IMR-90 (cell line): ENCODE measurements around the gene PLCB4. TPM values are rescaled to one million over a fixed set of nuclear protein-coding genes. Genes with fewer than 3 reads are reported as not detected.

Experiments
- ATAC-seq: fragments of 200-7000 bp; cut with Tn5 transposase; 2 replicates; pipeline ENCODE4 v1.9.1; 2020; ENCODE audit warnings: low read depth, mild to moderate bottlenecking, moderate library complexity
- BruUV-seq: library from RNA; stranded (reverse); fragments of 400-500 nt; replicated peaks from 2 replicates; lab custom pipeline; 2021; lab: Mats Ljungman, UMichigan
- CTCF ChIA-PET: fragments of 300-600 bp; formaldehyde crosslinking; extraction: SDS; loops from one replicate; lab custom pipeline; 2021; ENCODE audit warnings: antibody characterized with exemption; lab: Yijun Ruan, JAX
- POLR2A ChIA-PET: fragments of 300-600 bp; sonication (Branson Sonifier 250); formaldehyde crosslinking; loops from one replicate; lab custom pipeline; 2022; ENCODE audit warnings: antibody characterized with exemption; ENCODE audit not compliant: unreplicated experiment; lab: Charles Lee
- DNase-seq: peaks from one replicate; pipeline ENCODE4 v3.0.0; 2013
- H2AFZ ChIP-seq: replicated peaks from 2 replicates; pipeline ENCODE3; 2013; ENCODE audit warnings: low read length, mild to moderate bottlenecking; ENCODE audit not compliant: poor library complexity
- H2AK5ac ChIP-seq: 2 replicates; pipeline ENCODE4 v1.6.1; 2013; ENCODE audit warnings: low read depth, low read length, inconsistent platforms
- H2AK9ac ChIP-seq: replicated peaks from 2 replicates; pipeline ENCODE3; 2013; ENCODE audit warnings: mild to moderate bottlenecking, low read depth, low read length, moderate library complexity; ENCODE audit not compliant: poor library complexity
- H2BK120ac ChIP-seq: 2 replicates; pipeline ENCODE4 v1.6.1; 2013; ENCODE audit warnings: low read depth, low read length, inconsistent platforms
- H2BK15ac ChIP-seq: 3 replicates; pipeline ENCODE4 v1.6.1; 2013; ENCODE audit warnings: low read depth, low read length, inconsistent platforms
- H2BK20ac ChIP-seq: 2 replicates; pipeline ENCODE4 v1.6.1; 2013; ENCODE audit warnings: low read depth, mild to moderate bottlenecking, inconsistent platforms, low read length, moderate library complexity
- H2BK5ac ChIP-seq: 2 replicates; pipeline ENCODE4 v1.6.1; 2013; ENCODE audit warnings: mild to moderate bottlenecking, low read depth, low read length, inconsistent platforms; ENCODE audit not compliant: poor library complexity, severe bottlenecking
- H3K14ac ChIP-seq: replicated peaks from 2 replicates; pipeline ENCODE4 v1.6.1; 2013; ENCODE audit warnings: low read depth, low read length, inconsistent platforms
- H3K18ac ChIP-seq: 2 replicates; pipeline ENCODE4 v1.6.1; 2013; ENCODE audit warnings: low read depth, low read length, control low read depth
- H3K23ac ChIP-seq: 2 replicates; pipeline ENCODE4 v1.6.1; 2013; ENCODE audit warnings: low read depth, low read length, inconsistent platforms
- H3K27ac ChIP-seq: 2 replicates; pipeline ENCODE4 v1.5.1; 2013; ENCODE audit warnings: mild to moderate bottlenecking, control low read depth, low read length; ENCODE audit not compliant: insufficient read depth
- H3K27me3 ChIP-seq: 2 replicates; pipeline ENCODE4 v1.6.1; 2013; ENCODE audit warnings: low read length; ENCODE audit not compliant: control insufficient read depth, insufficient read depth
- H3K36me3 ChIP-seq: 2 replicates; pipeline ENCODE4 v1.6.1; 2013; ENCODE audit warnings: low read length, mixed read lengths; ENCODE audit not compliant: control insufficient read depth, insufficient read depth
- H3K4ac ChIP-seq: 2 replicates; pipeline ENCODE4 v1.6.1; 2013; ENCODE audit warnings: low read depth, low read length, inconsistent platforms
- H3K4me1 ChIP-seq: 2 replicates; pipeline ENCODE4 v1.6.1; 2013; ENCODE audit warnings: low read length, mixed read lengths; ENCODE audit not compliant: control insufficient read depth, insufficient read depth
- H3K4me2 ChIP-seq: 2 replicates; pipeline ENCODE4 v1.6.1; 2013; ENCODE audit warnings: low read depth, mild to moderate bottlenecking, control low read depth, low read length, moderate library complexity
- H3K4me3 ChIP-seq: 2 replicates; pipeline ENCODE4 v1.5.1; 2013; ENCODE audit warnings: low read depth, mild to moderate bottlenecking, control low read depth, low read length, moderate library complexity; ENCODE audit not compliant: insufficient read depth
- H3K56ac ChIP-seq: 2 replicates; pipeline ENCODE4 v1.6.1; 2013; ENCODE audit warnings: low read length, inconsistent platforms; ENCODE audit not compliant: insufficient read depth; ENCODE audit errors: extremely low read depth
- H3K79me1 ChIP-seq, 2 experiments: 2 replicates each; pipeline ENCODE4 v1.6.1; 2013; ENCODE audit warnings: low read length in 2 of 2, inconsistent platforms in 1 of 2, low read depth in 1 of 2
- H3K9ac ChIP-seq: 2 replicates; pipeline ENCODE4 v1.6.1; 2013; ENCODE audit warnings: low read depth, low read length, control low read depth
- H3K9me1 ChIP-seq: 2 replicates; pipeline ENCODE4 v1.6.1; 2013; ENCODE audit warnings: low read length, inconsistent platforms; ENCODE audit not compliant: insufficient read depth
- H3K9me3 ChIP-seq: 2 replicates; pipeline ENCODE4 v1.6.1; 2013; ENCODE audit warnings: low read length; ENCODE audit not compliant: control insufficient read depth, insufficient read depth
- H4K20me1 ChIP-seq: 2 replicates; pipeline ENCODE4 v1.6.1; 2013; ENCODE audit warnings: low read length, inconsistent platforms; ENCODE audit not compliant: insufficient read depth
- H4K5ac ChIP-seq: 2 replicates; pipeline ENCODE4 v1.6.1; 2013; ENCODE audit warnings: mild to moderate bottlenecking, low read depth, low read length, control low read depth
- H4K8ac ChIP-seq, 2 experiments: 2 replicates each; pipeline ENCODE4 v1.6.1; 2013; ENCODE audit warnings: low read depth in 2 of 2, low read length in 2 of 2, control low read depth in 1 of 2, inconsistent platforms in 1 of 2
- H4K91ac ChIP-seq: 2 replicates; pipeline ENCODE4 v1.6.1; 2013; ENCODE audit warnings: low read depth, low read length, inconsistent platforms; ENCODE audit not compliant: insufficient read depth
- CEBPB ChIP-seq: IDR thresholded peaks from 2 replicates; pipeline ENCODE4 v1.6.1; 2012; ENCODE audit warnings: low read depth, low read length, improper control_type of control experiment
- CTCF ChIP-seq: conservative IDR thresholded peaks from 2 replicates; pipeline ENCODE4 v1.5.1; 2012; ENCODE audit warnings: mild to moderate bottlenecking, low read depth, low read length, improper control_type of control experiment
- MAFK ChIP-seq: IDR thresholded peaks from 2 replicates; pipeline ENCODE4 v1.6.1; 2012; ENCODE audit warnings: low read depth, low read length, improper control_type of control experiment
- MXI1 ChIP-seq: IDR thresholded peaks from 2 replicates; pipeline ENCODE4 v1.6.1; 2012; ENCODE audit warnings: low read depth, mild to moderate bottlenecking, low read length, moderate library complexity, borderline replicate concordance
- NFE2L2 ChIP-seq: fragments of 150-350 bp; IDR thresholded peaks from 2 replicates; pipeline ENCODE4 v1.6.1; 2016; ENCODE audit warnings: low read depth, mild to moderate bottlenecking, low read length
- POLR2A ChIP-seq: IDR thresholded peaks from 2 replicates; pipeline ENCODE4 v1.6.1; 2012; ENCODE audit warnings: mild to moderate bottlenecking, low read depth, low read length
- RAD21 ChIP-seq: IDR thresholded peaks from 2 replicates; pipeline ENCODE4 v1.6.1; 2012; ENCODE audit warnings: low read length, improper control_type of control experiment
- RFX5 ChIP-seq: IDR thresholded peaks from 2 replicates; pipeline ENCODE4 v1.8.0; 2012; ENCODE audit warnings: low read depth, mild to moderate bottlenecking, low read length, moderate library complexity
- SMC3 ChIP-seq: fragments of 150-350 bp; IDR thresholded peaks from 2 replicates; pipeline ENCODE4 v1.6.1; 2016; ENCODE audit warnings: low read depth, mild to moderate bottlenecking, antibody characterized with exemption, low read length, moderate library complexity
- WGBS, 2 experiments: methylation state at CpG; one replicate each; pipeline versions ENCODE4 v1.1.5 to v1.1.7; 2013; ENCODE audit warnings: missing lambda C conversion rate in 2 of 2; ENCODE audit not compliant: insufficient read length in 1 of 2; ENCODE audit errors: extremely low coverage in 2 of 2; 5-methylcytosine and 5-hydroxymethylcytosine counted together
- dilution Hi-C: fragments of 300-500 bp; cut with HindIII; formaldehyde crosslinking; loops from one replicate; pipeline ENCODE4 v1.14.3; 2018; ENCODE audit warnings: low sequenced_read_pairs; ENCODE audit not compliant: unreplicated experiment
- in situ Hi-C: fragments of 300-500 bp; cut with MboI; formaldehyde crosslinking; loops from 3 replicates; pipeline ENCODE4 v1.14.3; 2019; ENCODE audit warnings: low sequenced_read_pairs, inconsistent platforms, mixed read lengths
- intact Hi-C: fragments of 100-400 bp; cut with micrococcal nuclease; formaldehyde crosslinking; loops from 2 replicates; pipeline ENCODE4 v1.10.0; 2022
- polyA plus RNA-seq, 3 experiments: library from polyadenylated mRNA; depleted of rRNA; stranded (reverse); fragments of >200 nt; gene quantifications; 2 replicates each; pipeline ENCODE4 v1.2.3, GENCODE V29; 2012; ENCODE audit warnings: low replicate concordance in 1 of 3
- total RNA-seq: library from RNA; depleted of rRNA; stranded (reverse); fragments of >200 nt; gene quantifications from 2 replicates; pipeline ENCODE4 v1.2.3, GENCODE V29; 2012

The PLCB4 gene
- total and polyA plus RNA-seq, 2 of the 4 experiments (the other 2 are of a cell fraction): 12.5 to 24.0 TPM

GRCh38 chr20:9114709-9115108 lies 45.8 kb downstream of the PLCB4 start:
- H3K79me1 ChIP-seq: peaks cover 30 to 51% of the 10 kb centered on the region in 2 experiments
- no peak overlapping the region for H2BK120ac ChIP-seq
- no peak overlapping the region for H3K23ac ChIP-seq
- no peak overlapping the region for H3K4me3 ChIP-seq
- in situ Hi-C loops: no loop called here
- H3K27ac ChIP-seq: no peak overlapping the region
- peaks cover 10% of the 10 kb centered on the region for H3K9me1 ChIP-seq
- dilution Hi-C loops: no loop called here
- ATAC-seq: no peak
- no peaks in the 10 kb centered on the region; the same call in 1 of the 2 replicates for H4K20me1 ChIP-seq
- no peaks in the 10 kb centered on the region for H3K27me3 ChIP-seq
- POLR2A ChIA-PET: no interaction called here
- H3K4ac ChIP-seq: no peak overlapping the region
- CTCF ChIA-PET: no interaction called here
- no peaks in the 10 kb centered on the region for H3K9me3 ChIP-seq
- peaks cover 13% of the 10 kb centered on the region for H3K4me1 ChIP-seq
- H2BK15ac ChIP-seq: no peak overlapping the region
- intact Hi-C loops: loop anchor here (5.0 kb wide), 1 partner anchor 262 kb away; no protein-coding TSS in a partner anchor
- TF ChIP-seq RAD21 (no peak), NFE2L2 (no peak), MAFK (no peak), SMC3 (no peak), RFX5 (no peak), POLR2A (no peak), MXI1 (no peak), CEBPB (no peak), CTCF (no peak)
- no peaks in the 10 kb centered on the region for H3K36me3 ChIP-seq
- no peak overlapping the region for H2AFZ ChIP-seq
- no CpG with 5 or more reads among the region's 4 CpGs for WGBS, 2 experiments
- H3K56ac ChIP-seq: no peak overlapping the region
- no peak overlapping the region for H4K8ac ChIP-seq
- no peak overlapping the region for H3K4me2 ChIP-seq
- H4K91ac ChIP-seq: no peak overlapping the region
- H2AK5ac ChIP-seq: no peak overlapping the region
- peak overlapping the region; percentile 11; the same call in 1 of the 2 replicates for H3K14ac ChIP-seq
- no TSS peak for BruUV-seq
- peak overlapping the region; percentile 19; the same call in 1 of the 2 replicates for H3K18ac ChIP-seq
- H4K5ac ChIP-seq: peak overlapping the region; percentile 54; the same call in 1 of the 2 replicates
- H2BK20ac ChIP-seq: no peak overlapping the region
- no peak overlapping the region for H2AK9ac ChIP-seq
- no peak overlapping the region for H2BK5ac ChIP-seq
- DNase-seq: no peak
- no peak overlapping the region for H3K9ac ChIP-seq
